HepG2 (cell line): Measurements from ENCODE around the gene FOXN3. TPM values are rescaled to one million over a fixed set of nuclear protein-coding genes. Genes with fewer than 3 reads are reported as not detected.

Experiments used
- AHDC1 ChIP-seq: sonication (generic); formaldehyde crosslinking; IDR thresholded peaks from 2 replicates; pipeline ENCODE4 v1.5.1; 2020; ENCODE audit warnings: mild to moderate bottlenecking, missing genetic modification reagents, borderline replicate concordance
- E2F5 ChIP-seq: sonication (generic); formaldehyde crosslinking; conservative IDR thresholded peaks from 2 replicates; pipeline ENCODE4 v1.4.0; 2020; ENCODE audit warnings: missing genetic modification reagents
- HDAC1 ChIP-seq: sonication (generic); formaldehyde crosslinking; IDR thresholded peaks from 2 replicates; pipeline ENCODE4 v1.5.1; 2020; ENCODE audit warnings: mild to moderate bottlenecking, missing genetic modification reagents
- HHEX ChIP-seq: IDR thresholded peaks from 2 replicates; pipeline ENCODE4 v1.6.1; 2016; ENCODE audit warnings: control low read depth
- NCOA2 ChIP-seq: sonication (generic); formaldehyde crosslinking; IDR thresholded peaks from 2 replicates; pipeline ENCODE4 v1.8.0; 2022; ENCODE audit warnings: inconsistent platforms
- U2AF1 ChIP-seq: fragments of 200-400 bp; formaldehyde crosslinking; optimal IDR thresholded peaks from 2 replicates; pipeline ENCODE3; 2017; ENCODE audit warnings: mild to moderate bottlenecking, low read depth, low read length
- ZNF367 ChIP-seq: sonication (generic); formaldehyde crosslinking; IDR thresholded peaks from 2 replicates; pipeline ENCODE4 v1.4.0; 2020; ENCODE audit warnings: missing genetic modification reagents, borderline replicate concordance
- ZNF430 ChIP-seq: sonication (generic); formaldehyde crosslinking; IDR thresholded peaks from 2 replicates; pipeline ENCODE4 v1.9.0; 2021; ENCODE audit warnings: mild to moderate bottlenecking, missing genetic modification reagents
- ZNF503 ChIP-seq: sonication (generic); formaldehyde crosslinking; IDR thresholded peaks from 2 replicates; pipeline ENCODE4 v1.4.0; 2020; ENCODE audit warnings: missing genetic modification reagents
- ZNF512B ChIP-seq: sonication (generic); formaldehyde crosslinking; IDR thresholded peaks from 2 replicates; pipeline ENCODE4 v1.5.1; 2020; ENCODE audit warnings: missing genetic modification reagents, mild to moderate bottlenecking, borderline replicate concordance
- ZNF644 ChIP-seq: IDR thresholded peaks from 2 replicates; pipeline ENCODE4 v1.6.1; 2016; ENCODE audit warnings: low read depth
- polyA plus RNA-seq, 8 experiments: library from polyadenylated mRNA; depleted of rRNA in 3 of 8; stranded (reverse) in 7 of 8; unstranded in 1 of 8; fragments of >200 nt; fragmentation: Illumina TruSeq in 4 of 8; extraction: Trizol in 4 of 8; gene quantifications; 2 replicates each; pipeline versions ENCODE4 v1.2.1 to v1.2.3, GENCODE V29; 2011 to 2016; ENCODE audit warnings: low read depth in 4 of 8, missing spikeins in 1 of 8, mixed read lengths in 1 of 8; ENCODE audit not compliant: insufficient read depth in 1 of 8
- total RNA-seq, 5 experiments: library from RNA; depleted of rRNA; stranded (reverse); fragments of >200 nt; fragmentation: Illumina TruSeq; extraction: Trizol; gene quantifications; 2 replicates each; pipeline ENCODE4 v1.2.3, GENCODE V29; 2016; ENCODE audit warnings: low read depth in 1 of 5
- TF ChIP-seq, protein P1 (sequence below): sonication (generic); formaldehyde crosslinking; IDR thresholded peaks from 2 replicates; pipeline ENCODE4 v1.4.0; 2020; ENCODE audit warnings: mild to moderate bottlenecking, missing genetic modification reagents

FOXN3 gene
- total and polyA plus RNA-seq, 2 of the 13 experiments (the other 11 are each of a cell fraction or from before 2014, with no cell fraction given): 32.4 to 70.2 TPM

DNA sequence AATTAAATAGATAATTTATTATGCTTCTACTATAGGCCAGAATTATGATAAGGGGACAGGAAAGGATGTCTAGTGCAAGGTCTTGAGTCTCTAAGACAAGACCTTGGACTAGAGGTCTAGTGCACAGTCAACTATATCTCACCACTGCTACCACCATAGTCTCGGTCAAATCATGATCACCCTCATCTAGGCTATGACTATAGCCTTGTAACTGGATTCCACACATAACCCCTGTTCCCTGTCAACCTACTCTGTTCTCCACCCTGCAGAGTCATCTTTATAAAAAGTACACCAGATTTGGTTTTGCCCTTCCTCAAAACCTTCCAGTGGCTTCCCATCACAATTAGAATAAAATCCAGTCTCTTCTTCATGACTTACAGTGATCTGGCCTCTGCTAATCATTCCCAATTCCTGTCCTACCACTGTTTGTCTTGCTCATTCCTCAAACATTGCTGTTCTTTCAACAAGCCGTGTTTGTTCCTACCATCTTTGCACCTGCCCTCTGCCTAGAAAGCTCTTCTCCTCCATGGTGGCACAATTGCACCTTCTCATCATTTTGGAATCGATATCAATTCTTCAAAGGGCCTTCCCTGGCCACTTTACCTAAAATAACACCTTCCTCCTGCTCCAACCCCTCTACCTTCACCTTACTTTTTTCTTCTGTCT is 169.4 kb downstream of the FOXN3 start (continued):
- TF ChIP-seq E2F5 (CRISPR knock-in tag) (no peak), HDAC1 (peak; percentile 51; the same call in 1 of the 2 replicates), U2AF1 (no peak), ZNF367 (CRISPR knock-in tag) (no peak), NCOA2 (CRISPR knock-in tag) (peak; percentile 65), ZNF430 (CRISPR knock-in tag) (no peak), ZNF512B (0 out of 2 replicates have a peak, but pooled peaks have one; percentile 54), ZNF503 (CRISPR knock-in tag) (0 out of 2 replicates have a peak, but pooled peaks have one; percentile 4), AHDC1 (CRISPR knock-in tag) (peak; percentile 81), HHEX (CRISPR knock-in tag) (peak; percentile 25; the same call in 1 of the 2 replicates), ZNF644 (CRISPR knock-in tag) (peak; percentile 94)
- TF ChIP-seq, protein P1, sequence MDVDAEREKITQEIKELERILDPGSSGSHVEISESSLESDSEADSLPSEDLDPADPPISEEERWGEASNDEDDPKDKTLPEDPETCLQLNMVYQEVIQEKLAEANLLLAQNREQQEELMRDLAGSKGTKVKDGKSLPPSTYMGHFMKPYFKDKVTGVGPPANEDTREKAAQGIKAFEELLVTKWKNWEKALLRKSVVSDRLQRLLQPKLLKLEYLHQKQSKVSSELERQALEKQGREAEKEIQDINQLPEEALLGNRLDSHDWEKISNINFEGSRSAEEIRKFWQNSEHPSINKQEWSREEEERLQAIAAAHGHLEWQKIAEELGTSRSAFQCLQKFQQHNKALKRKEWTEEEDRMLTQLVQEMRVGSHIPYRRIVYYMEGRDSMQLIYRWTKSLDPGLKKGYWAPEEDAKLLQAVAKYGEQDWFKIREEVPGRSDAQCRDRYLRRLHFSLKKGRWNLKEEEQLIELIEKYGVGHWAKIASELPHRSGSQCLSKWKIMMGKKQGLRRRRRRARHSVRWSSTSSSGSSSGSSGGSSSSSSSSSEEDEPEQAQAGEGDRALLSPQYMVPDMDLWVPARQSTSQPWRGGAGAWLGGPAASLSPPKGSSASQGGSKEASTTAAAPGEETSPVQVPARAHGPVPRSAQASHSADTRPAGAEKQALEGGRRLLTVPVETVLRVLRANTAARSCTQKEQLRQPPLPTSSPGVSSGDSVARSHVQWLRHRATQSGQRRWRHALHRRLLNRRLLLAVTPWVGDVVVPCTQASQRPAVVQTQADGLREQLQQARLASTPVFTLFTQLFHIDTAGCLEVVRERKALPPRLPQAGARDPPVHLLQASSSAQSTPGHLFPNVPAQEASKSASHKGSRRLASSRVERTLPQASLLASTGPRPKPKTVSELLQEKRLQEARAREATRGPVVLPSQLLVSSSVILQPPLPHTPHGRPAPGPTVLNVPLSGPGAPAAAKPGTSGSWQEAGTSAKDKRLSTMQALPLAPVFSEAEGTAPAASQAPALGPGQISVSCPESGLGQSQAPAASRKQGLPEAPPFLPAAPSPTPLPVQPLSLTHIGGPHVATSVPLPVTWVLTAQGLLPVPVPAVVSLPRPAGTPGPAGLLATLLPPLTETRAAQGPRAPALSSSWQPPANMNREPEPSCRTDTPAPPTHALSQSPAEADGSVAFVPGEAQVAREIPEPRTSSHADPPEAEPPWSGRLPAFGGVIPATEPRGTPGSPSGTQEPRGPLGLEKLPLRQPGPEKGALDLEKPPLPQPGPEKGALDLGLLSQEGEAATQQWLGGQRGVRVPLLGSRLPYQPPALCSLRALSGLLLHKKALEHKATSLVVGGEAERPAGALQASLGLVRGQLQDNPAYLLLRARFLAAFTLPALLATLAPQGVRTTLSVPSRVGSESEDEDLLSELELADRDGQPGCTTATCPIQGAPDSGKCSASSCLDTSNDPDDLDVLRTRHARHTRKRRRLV (CRISPR knock-in tag): no peak
